Measurements from ENCODE around the gene C16orf89.

Gene C16orf89

GRCh38 chr16:5005916-5006315 lies 59.8 kb downstream of the C16orf89 start:
- Mint-ChIP-seq H3K27ac (peak overlapping the region; percentile 19), H3K36me3 (ENCODE audit: low read depth) (no peaks in the 10 kb centered on the region), H3K9me3 (no peaks in the 10 kb centered on the region), H3K4me1 (ENCODE audit: low read depth) (peaks cover 47% of the 10 kb centered on the region), H3K27me3 (peaks cover 19% of the 10 kb centered on the region), H3K4me3 (no peak overlapping the region)
- intact Hi-C loops (cut with micrococcal nuclease) = no loop called here

- Mint-ChIP-seq H3K9me3 (no peaks in the 10 kb centered on the region), H3K4me3 (no peak overlapping the region), H3K36me3 (ENCODE audit: low read depth) (no peaks in the 10 kb centered on the region), H3K27me3 (peaks cover 10% of the 10 kb centered on the region), H3K4me1 (ENCODE audit: low read depth) (peaks cover 41% of the 10 kb centered on the region), H3K27ac (no peak overlapping the region)
- intact Hi-C loops (cut with micrococcal nuclease) = no loop called here
Measured at GRCh38 chr16:5004311-5004710, 61.4 kb downstream of the C16orf89 start.

GRCh38 chr16:5003828-5004227 lies 61.9 kb downstream of the C16orf89 start:
- no peaks in the 10 kb centered on the region for H3K36me3 Mint-ChIP-seq (ENCODE audit: low read depth)
- H3K9me3 Mint-ChIP-seq = no peaks in the 10 kb centered on the region
- H3K27me3 Mint-ChIP-seq = peaks cover 8% of the 10 kb centered on the region
- intact Hi-C loops (cut with micrococcal nuclease) = no loop called here
- H3K4me3 Mint-ChIP-seq = no peak overlapping the region
- H3K27ac Mint-ChIP-seq = no peak overlapping the region
- H3K4me1 Mint-ChIP-seq (ENCODE audit: low read depth) = peaks cover 41% of the 10 kb centered on the region

- H3K27me3 Mint-ChIP-seq = peaks cover 10% of the 10 kb centered on the region
- no peaks in the 10 kb centered on the region for H3K36me3 Mint-ChIP-seq (ENCODE audit: low read depth)
- H3K4me3 Mint-ChIP-seq = no peak overlapping the region
- intact Hi-C loops (cut with micrococcal nuclease) = no loop called here
- no peaks in the 10 kb centered on the region for H3K9me3 Mint-ChIP-seq
- H3K27ac Mint-ChIP-seq = no peak overlapping the region
- H3K4me1 Mint-ChIP-seq (ENCODE audit: low read depth) = peaks cover 41% of the 10 kb centered on the region
Measured at GRCh38 chr16:5003211-5003610, 62.5 kb downstream of the C16orf89 start.

GRCh38 chr16:5002699-5003143 lies 63.0 kb downstream of the C16orf89 start:
- intact Hi-C loops (cut with micrococcal nuclease) = no loop called here
- H3K9me3 Mint-ChIP-seq = no peaks in the 10 kb centered on the region
- H3K4me3 Mint-ChIP-seq = no peak overlapping the region
- no peak overlapping the region for H3K27ac Mint-ChIP-seq
- H3K27me3 Mint-ChIP-seq = peaks cover 10% of the 10 kb centered on the region
- H3K36me3 Mint-ChIP-seq (ENCODE audit: low read depth) = no peaks in the 10 kb centered on the region
- peaks cover 41% of the 10 kb centered on the region for H3K4me1 Mint-ChIP-seq (ENCODE audit: low read depth)

GRCh38 chr16:5001986-5002385 lies 63.8 kb downstream of the C16orf89 start:
- H3K36me3 Mint-ChIP-seq (ENCODE audit: low read depth) = no peaks in the 10 kb centered on the region
- H3K9me3 Mint-ChIP-seq = no peaks in the 10 kb centered on the region
- no peak overlapping the region for H3K27ac Mint-ChIP-seq
- peaks cover 14% of the 10 kb centered on the region for H3K27me3 Mint-ChIP-seq
- peaks cover 39% of the 10 kb centered on the region for H3K4me1 Mint-ChIP-seq (ENCODE audit: low read depth)
- intact Hi-C loops (cut with micrococcal nuclease) = no loop called here
- no peak overlapping the region for H3K4me3 Mint-ChIP-seq

- peaks cover 17% of the 10 kb centered on the region for H3K27me3 Mint-ChIP-seq
- intact Hi-C loops (cut with micrococcal nuclease) = no loop called here
- no peak overlapping the region for H3K27ac Mint-ChIP-seq
- no peaks in the 10 kb centered on the region for H3K9me3 Mint-ChIP-seq
- H3K4me1 Mint-ChIP-seq (ENCODE audit: low read depth) = peaks cover 35% of the 10 kb centered on the region
- H3K36me3 Mint-ChIP-seq (ENCODE audit: low read depth) = no peaks in the 10 kb centered on the region
- no peak overlapping the region for H3K4me3 Mint-ChIP-seq
Measured at GRCh38 chr16:5001571-5001970, 64.2 kb downstream of the C16orf89 start.

GRCh38 chr16:5000573-5001001 lies 65.2 kb downstream of the C16orf89 start:
- peaks cover 29% of the 10 kb centered on the region for H3K4me1 Mint-ChIP-seq (ENCODE audit: low read depth)
- no peaks in the 10 kb centered on the region for H3K36me3 Mint-ChIP-seq (ENCODE audit: low read depth)
- no peak overlapping the region for H3K4me3 Mint-ChIP-seq
- H3K27ac Mint-ChIP-seq = no peak overlapping the region
- H3K9me3 Mint-ChIP-seq = no peaks in the 10 kb centered on the region
- intact Hi-C loops (cut with micrococcal nuclease) = no loop called here
- peaks cover 24% of the 10 kb centered on the region for H3K27me3 Mint-ChIP-seq

- no peaks in the 10 kb centered on the region for H3K9me3 Mint-ChIP-seq
- H3K36me3 Mint-ChIP-seq (ENCODE audit: low read depth) = no peaks in the 10 kb centered on the region
- H3K27ac Mint-ChIP-seq = no peak overlapping the region
- intact Hi-C loops (cut with micrococcal nuclease) = no loop called here
- H3K27me3 Mint-ChIP-seq = peaks cover 36% of the 10 kb centered on the region
- H3K4me3 Mint-ChIP-seq = no peak overlapping the region
- no peaks in the 10 kb centered on the region for H3K4me1 Mint-ChIP-seq (ENCODE audit: low read depth)
Measured at GRCh38 chr16:4994719-4995434, 70.9 kb downstream of the C16orf89 start.
